HEK293T (cell line): ENCODE data around the gene TCOF1.
"Not testable (repeated sequence)": the region's sequence is repeated elsewhere in the genome, so short reads cannot be mapped to it uniquely, and the experiment has no call there.

Experiments
- BHLHE40 ChIP-seq: fragments of 450-650 bp; IDR thresholded peaks from 2 replicates; pipeline ENCODE4 v1.6.1; 2016; ENCODE audit warnings: mild to moderate bottlenecking, moderate library complexity, borderline replicate concordance
- FOXK2 ChIP-seq: fragments of 450-650 bp; IDR thresholded peaks from 2 replicates; pipeline ENCODE4 v1.6.1; 2016; ENCODE audit warnings: mild to moderate bottlenecking
- HDGF ChIP-seq: fragments of 450-650 bp; IDR thresholded peaks from 2 replicates; pipeline ENCODE4 v1.6.1; 2017; ENCODE audit warnings: antibody characterized with exemption, borderline replicate concordance
- LEF1 ChIP-seq: fragments of 450-650 bp; IDR thresholded peaks from 2 replicates; pipeline ENCODE4 v1.6.1; 2017; ENCODE audit warnings: mild to moderate bottlenecking, borderline replicate concordance
- NFRKB ChIP-seq: fragments of 450-650 bp; IDR thresholded peaks from 2 replicates; pipeline ENCODE4 v1.6.1; 2016; ENCODE audit warnings: mild to moderate bottlenecking, moderate library complexity
- PKNOX1 ChIP-seq: fragments of 450-650 bp; IDR thresholded peaks from 2 replicates; pipeline ENCODE4 v1.6.1; 2016
- SP1 ChIP-seq: fragments of 450-650 bp; IDR thresholded peaks from 2 replicates; pipeline ENCODE4 v1.6.1; 2017
- SUZ12 ChIP-seq: fragments of 450-650 bp; IDR thresholded peaks from 2 replicates; pipeline ENCODE4 v1.6.1; 2016; ENCODE audit warnings: mild to moderate bottlenecking
- TARDBP ChIP-seq: fragments of 450-650 bp; IDR thresholded peaks from 2 replicates; pipeline ENCODE4 v1.6.1; 2016

GRCh38 chr5:150426165-150426564 lies 68.7 kb downstream of the TCOF1 start:
- TF ChIP-seq TARDBP, BHLHE40, NFRKB, SUZ12, LEF1, PKNOX1, HDGF, FOXK2, SP1: not testable (repeated sequence)
